HepG2 (cell line): Measurements from ENCODE around the gene SPON2. TPM values are rescaled to one million over a fixed set of nuclear protein-coding genes. Genes with fewer than 3 reads are reported as not detected.

ENCODE experiments used
- CTCF ChIP-seq: sonication (generic); formaldehyde crosslinking; IDR thresholded peaks from 2 replicates; pipeline ENCODE4 v1.5.0; 2020; ENCODE audit warnings: mild to moderate bottlenecking, missing genetic modification reagents, moderate library complexity
- DMTF1 ChIP-seq: sonication (generic); formaldehyde crosslinking; IDR thresholded peaks from 2 replicates; pipeline ENCODE4 v1.4.0; 2020; ENCODE audit warnings: mild to moderate bottlenecking, missing genetic modification reagents
- HOXA3 ChIP-seq: sonication (generic); formaldehyde crosslinking; IDR thresholded peaks from 2 replicates; pipeline ENCODE4 v1.5.0; 2020; ENCODE audit warnings: missing genetic modification reagents
- PATZ1 ChIP-seq: sonication (generic); formaldehyde crosslinking; IDR thresholded peaks from 2 replicates; pipeline ENCODE4 v1.4.0; 2020; ENCODE audit warnings: missing genetic modification reagents
- SAP130 ChIP-seq: IDR thresholded peaks from 2 replicates; pipeline ENCODE4 v1.6.1; 2016; ENCODE audit warnings: low read depth
- SP1 ChIP-seq, 2 experiments: fragments of 450-650 bp in 1 of 2; sonication (generic) in 1 of 2; formaldehyde crosslinking in 1 of 2; IDR thresholded peaks; 2 replicates each; pipeline versions ENCODE4 v1.4.0 to v1.6.1; 2016 to 2020; ENCODE audit warnings: missing genetic modification reagents in 1 of 2
- TEAD3 ChIP-seq: optimal IDR thresholded peaks from 2 replicates; pipeline ENCODE3; 2016; ENCODE audit warnings: borderline replicate concordance
- ZBTB33 ChIP-seq: sonication (generic); formaldehyde crosslinking; IDR thresholded peaks from 2 replicates; pipeline ENCODE4 v1.4.0; 2020; ENCODE audit warnings: missing genetic modification reagents
- ZKSCAN5 ChIP-seq: sonication (generic); formaldehyde crosslinking; IDR thresholded peaks from 2 replicates; pipeline ENCODE4 v1.5.1; 2020; ENCODE audit warnings: mild to moderate bottlenecking, missing genetic modification reagents
- ZNF329 ChIP-seq: sonication (generic); formaldehyde crosslinking; IDR thresholded peaks from 2 replicates; pipeline ENCODE4 v1.9.0; 2021; ENCODE audit warnings: low read depth, mild to moderate bottlenecking, missing genetic modification reagents
- ZNF407 ChIP-seq: sonication (generic); formaldehyde crosslinking; IDR thresholded peaks from one replicate; pipeline ENCODE4 v1.5.1; 2020; ENCODE audit warnings: mild to moderate bottlenecking, missing genetic modification reagents; ENCODE audit errors: not compliant biosample characterization
- polyA plus RNA-seq, 8 experiments: library from polyadenylated mRNA; depleted of rRNA in 3 of 8; stranded (reverse) in 7 of 8; unstranded in 1 of 8; fragments of >200 nt; fragmentation: Illumina TruSeq in 4 of 8; extraction: Trizol in 4 of 8; gene quantifications; 2 replicates each; pipeline versions ENCODE4 v1.2.1 to v1.2.3, GENCODE V29; 2011 to 2016; ENCODE audit warnings: low read depth in 4 of 8, missing spikeins in 1 of 8, mixed read lengths in 1 of 8; ENCODE audit not compliant: insufficient read depth in 1 of 8
- total RNA-seq, 5 experiments: library from RNA; depleted of rRNA; stranded (reverse); fragments of >200 nt; fragmentation: Illumina TruSeq; extraction: Trizol; gene quantifications; 2 replicates each; pipeline ENCODE4 v1.2.3, GENCODE V29; 2016; ENCODE audit warnings: low read depth in 1 of 5

Gene SPON2
- total and polyA plus RNA-seq, 2 of the 13 experiments (the other 11 are each of a cell fraction or from before 2014, with no cell fraction given), result 17.4 to 55.2 TPM

GRCh38 chr4:1167244-1167949 lies 5.0 kb downstream of the SPON2 start (continued):
- TF ChIP-seq ZKSCAN5, result no peak
- 0 out of 2 replicates have a peak, but pooled peaks have one; percentile 19 for TF ChIP-seq ZNF329 (CRISPR knock-in tag)
- peak; percentile 89 for TF ChIP-seq CTCF
- TF ChIP-seq PATZ1 (CRISPR knock-in tag), result peak; percentile 25; the same call in 1 of the 2 replicates
- peak; percentile 59 for TF ChIP-seq TEAD3
- no peak for TF ChIP-seq SP1 (IDR thresholded peaks at IDR 0.05)
- TF ChIP-seq SP1 (CRISPR knock-in tag; IDR thresholded peaks at IDR 0.05), result no peak
- TF ChIP-seq DMTF1 (CRISPR knock-in tag), result no peak
- TF ChIP-seq SAP130 (CRISPR knock-in tag), result peak; percentile 19; the same call in 1 of the 2 replicates
- peak; percentile 36 for TF ChIP-seq ZNF407 (CRISPR knock-in tag)
- TF ChIP-seq HOXA3 (CRISPR knock-in tag), result no peak
- TF ChIP-seq ZBTB33, result peak; percentile 90
